HG03025 (cell line): Measurements from ENCODE around the gene SLC38A10.

Experiments
- ATAC-seq: cut with Tn5 transposase; IDR thresholded peaks from one replicate; pipeline ENCODE4 v1.9.1; 2021; ENCODE audit warnings: mild to moderate bottlenecking, moderate library complexity; ENCODE audit not compliant: unreplicated experiment, low FRiP score

SLC38A10 gene

DNA sequence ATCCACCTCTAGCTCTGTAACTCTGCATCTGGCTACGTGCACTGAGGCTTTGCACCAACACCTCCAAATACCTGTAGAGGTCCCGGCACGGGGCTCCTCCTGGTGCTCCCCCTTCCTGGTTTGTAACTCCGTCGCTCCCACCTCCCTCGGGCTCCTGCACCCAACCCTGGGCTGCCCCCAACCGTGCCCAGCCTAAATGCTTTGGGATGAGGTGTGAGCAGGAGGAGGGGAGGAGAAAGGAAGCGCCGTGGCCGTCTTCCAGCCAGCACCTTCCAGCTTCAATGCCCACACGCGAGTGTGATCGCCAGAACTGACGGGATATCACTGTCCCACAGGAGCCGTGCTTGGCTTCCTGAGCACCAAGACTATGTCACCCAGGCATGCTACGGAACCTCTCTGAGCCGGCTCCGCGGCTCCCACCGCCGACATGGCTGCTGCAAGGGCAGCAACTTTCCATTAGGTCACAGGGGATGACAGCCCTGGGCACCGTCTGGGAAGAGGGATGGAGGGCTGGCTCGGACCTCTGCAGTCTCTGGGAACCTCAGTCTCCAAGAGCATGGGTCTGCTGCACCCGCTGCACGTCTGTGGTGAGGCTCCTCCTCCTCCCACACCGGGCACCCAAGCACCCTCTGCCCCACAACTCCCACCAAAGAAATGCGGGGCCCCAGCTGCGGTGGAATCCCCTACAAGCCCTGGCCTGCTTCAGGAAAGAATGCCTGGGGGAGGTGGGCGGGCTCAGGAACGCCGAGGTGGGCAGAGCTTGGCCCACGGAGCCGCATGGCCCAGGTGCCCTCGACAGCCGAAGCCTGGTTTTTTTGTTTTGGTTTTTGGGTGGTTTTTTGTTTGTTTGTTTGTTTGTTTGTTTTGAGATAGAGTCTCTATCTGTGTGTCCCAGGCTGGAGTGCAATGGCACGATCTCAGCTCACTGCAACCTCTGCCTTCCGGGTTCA lies 6.4 kb upstream of the SLC38A10 start:
- ATAC-seq, result no peak

DNA sequence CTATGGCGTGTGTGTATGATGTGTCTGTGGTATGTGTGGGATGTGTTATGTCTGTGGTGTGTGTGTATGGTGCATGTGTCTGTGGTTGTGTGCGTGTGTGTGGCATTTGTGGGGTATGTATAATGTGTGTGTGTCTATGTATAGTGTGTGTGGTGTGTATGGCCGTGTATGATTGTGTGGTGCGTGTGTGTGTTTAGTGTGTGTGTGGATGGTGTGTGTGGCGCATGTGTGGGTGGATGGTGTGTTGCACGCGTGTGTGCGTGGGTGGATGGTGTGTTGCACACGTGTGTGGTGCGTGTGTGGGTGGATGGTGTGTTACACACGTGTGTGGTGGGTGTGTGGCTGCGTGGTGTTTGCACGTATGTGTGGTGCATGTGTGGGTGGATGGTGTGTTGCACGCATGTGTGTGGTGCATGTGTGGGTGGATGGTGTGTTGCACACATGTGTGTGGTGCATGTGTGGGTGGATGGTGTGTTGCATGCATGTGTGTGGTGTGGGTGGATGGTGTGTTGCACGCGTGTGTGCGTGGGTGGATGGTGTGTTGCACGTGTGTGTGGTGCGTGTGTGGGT lies 5.6 kb upstream of the SLC38A10 start:
- no peak for ATAC-seq

DNA sequence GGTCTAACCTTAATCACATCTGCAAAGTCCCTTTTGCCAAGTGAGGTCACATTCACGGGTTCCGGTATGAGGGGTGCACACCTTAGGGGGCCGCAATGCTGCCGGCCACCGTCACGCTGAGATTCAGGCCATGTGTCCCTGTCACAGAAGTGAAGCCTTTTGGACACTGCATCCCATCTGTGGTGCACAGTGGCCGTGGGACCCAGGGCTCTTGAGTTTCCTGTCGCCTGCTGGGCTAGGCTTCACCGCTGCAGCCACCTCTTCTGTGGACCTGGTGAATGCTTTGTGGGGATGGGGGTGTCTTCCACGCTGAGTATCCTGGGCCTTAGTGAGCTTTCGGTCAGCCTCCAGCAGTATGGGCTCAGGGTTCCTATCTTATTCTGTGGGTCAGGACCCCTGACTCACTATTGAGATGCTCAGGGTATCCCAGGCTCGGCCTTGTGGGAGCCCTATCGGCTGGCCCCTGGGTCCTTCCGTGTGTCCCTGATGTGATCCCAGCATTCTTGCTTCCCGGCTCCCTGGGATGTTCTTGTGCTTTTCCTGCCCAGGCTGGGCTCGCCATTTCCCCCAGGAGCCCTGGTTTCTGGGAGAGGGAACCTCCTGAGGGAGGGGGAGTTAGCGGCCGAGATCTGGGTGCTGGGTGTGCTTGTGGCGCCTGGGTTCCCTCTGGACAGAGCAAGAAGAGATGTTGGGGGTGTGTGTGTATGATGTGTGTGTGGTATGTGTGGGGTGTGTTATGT lies 4.9 kb upstream of the SLC38A10 start:
- no peak for ATAC-seq

DNA sequence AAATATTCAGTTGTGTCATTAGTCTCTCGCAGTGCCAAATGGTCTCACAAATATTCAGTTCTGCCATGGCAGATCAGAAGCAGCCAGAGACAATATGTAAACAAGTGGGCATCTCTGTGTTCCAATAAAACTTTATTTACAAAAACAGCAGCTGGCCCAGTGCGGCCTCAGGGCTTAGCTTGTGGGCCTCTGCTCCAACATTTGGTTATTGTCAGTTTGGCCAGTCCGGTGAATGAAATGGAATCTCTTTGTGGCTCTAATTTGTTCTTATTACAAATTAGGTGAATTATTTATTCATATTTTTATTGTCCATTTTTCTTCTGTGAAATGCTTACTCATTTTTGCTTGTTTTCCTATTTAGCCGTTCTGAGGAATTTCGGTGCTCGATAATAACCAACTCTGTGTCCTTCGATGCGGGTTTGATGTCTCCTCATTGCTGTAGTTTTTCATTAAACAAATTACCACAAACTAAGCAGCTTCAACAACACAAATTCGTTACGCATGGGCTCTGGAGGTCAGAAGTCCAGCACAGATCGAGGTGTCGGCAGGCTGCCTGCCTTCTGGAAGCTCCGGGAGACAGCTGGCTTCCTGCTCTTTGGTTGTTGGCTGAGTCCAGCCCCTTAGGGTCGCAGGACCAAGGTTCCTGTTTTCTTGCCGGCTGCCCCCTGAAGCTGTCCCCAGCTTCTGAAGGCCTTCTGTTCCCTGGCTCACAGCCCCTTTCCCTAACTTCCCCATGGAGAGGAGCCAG lies 4.1 kb upstream of the SLC38A10 start:
- ATAC-seq, result no peak

DNA sequence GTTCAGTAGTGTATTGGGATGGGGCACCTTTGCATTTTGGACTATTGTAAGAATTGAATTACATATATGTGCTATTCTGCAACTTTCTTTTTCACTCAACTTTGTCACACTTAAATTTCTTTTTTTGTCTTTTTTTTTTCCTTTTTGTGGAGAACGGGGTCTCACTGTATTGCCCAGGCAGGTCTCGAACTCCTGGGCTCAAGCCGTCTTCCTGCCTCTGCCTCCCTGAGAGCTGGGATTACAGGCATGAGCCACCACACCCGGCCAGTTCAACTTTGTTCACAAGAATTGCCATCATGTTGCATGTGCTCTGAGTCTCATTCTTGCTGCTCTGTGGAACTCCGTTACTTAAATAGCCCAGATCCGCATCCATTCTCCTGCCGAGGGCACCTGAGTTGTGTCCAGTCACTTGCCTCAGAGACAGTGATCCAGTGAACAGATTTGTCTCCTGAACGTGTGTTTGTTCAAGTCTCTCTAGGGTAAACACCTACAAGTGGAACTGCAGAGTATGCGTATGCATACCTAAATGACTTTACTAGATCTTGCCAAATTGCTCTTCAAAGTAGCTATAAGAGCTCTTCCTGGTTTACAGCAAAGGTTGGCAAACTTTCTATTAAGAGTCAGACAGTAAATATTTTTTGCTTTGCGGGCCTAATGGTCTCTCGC lies 3.4 kb upstream of the SLC38A10 start:
- no peak for ATAC-seq

DNA sequence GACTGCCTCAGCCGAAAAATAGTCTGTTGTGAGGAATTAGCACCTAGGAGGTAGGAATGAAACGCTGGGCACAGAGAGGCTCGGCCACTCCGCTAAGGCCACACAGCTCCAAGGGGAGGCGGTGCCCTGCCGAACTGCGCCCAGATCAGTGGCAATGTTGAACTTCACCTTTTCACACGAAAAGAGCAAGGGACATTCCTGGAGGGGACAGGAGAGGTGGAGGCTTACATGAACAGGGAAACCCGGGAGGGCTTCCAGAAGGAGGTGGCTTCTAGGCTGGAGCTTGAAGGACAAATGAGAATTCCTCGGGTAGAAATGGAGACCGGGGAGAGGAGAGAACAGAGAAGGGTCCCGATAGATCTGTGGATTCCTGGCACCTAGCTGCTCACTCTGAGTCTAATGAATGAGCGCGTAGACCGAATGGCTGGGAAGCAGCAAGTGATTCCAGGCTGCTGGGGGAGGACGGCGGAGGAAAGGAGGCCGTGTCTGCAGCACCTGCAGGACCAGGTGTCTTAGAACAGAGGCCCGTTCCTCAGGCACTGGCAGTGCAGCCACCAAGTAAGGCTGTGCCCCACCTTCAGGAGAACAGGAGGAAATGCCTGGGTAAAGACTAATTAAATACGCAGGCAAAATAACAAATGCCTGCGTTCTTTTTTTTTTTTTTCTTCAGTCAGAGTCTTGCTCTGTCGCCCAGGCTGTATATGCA lies 722 bp upstream of the SLC38A10 start:
- ATAC-seq, result no peak

DNA sequence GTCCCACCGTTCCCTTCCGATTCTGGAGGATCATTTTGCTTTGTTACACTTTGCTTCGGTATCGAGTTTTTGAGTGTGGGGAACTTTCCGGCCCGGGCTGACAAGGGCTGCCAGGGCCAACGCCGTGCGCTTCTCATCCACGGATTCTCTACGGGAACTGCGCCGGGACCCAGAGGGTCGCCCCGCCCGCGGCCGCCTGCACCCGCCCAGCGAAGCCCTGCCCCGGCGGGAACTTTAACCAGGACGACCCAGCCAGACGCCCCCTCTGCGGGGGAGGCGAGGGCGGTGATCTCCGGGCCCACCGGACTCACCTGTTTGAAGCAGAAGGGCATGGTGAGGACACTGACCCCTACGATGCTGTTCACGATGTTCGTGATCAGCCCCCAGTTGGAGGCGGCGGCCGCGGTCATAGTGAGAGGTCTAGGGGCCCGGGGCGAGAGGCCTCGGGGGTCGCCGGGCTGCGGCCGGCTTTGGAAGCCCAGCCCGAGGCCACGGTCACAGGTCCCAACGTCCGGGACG lies 536 bp downstream of the SLC38A10 start:
- ATAC-seq, result peak; percentile 3

DNA sequence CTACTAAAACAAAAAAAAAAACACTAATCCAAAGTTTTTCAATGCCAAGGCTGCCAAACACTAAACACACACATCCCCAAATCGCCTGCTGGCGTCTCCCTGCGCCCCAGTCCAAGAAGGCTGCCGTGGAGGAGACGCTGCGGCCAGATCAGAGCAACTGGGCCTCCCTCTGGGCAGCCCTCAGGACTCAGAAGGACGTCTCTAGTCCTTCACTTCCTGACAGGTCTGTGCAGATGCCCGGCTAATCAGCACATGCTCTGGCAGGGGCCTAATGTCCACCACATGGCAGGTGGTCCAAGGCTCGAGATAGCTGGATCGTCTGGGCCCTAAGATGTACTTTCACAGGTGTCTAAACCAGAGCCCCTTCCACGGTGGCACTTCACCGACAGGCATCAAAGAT lies 2.7 kb downstream of the SLC38A10 start:
- no peak for ATAC-seq

DNA sequence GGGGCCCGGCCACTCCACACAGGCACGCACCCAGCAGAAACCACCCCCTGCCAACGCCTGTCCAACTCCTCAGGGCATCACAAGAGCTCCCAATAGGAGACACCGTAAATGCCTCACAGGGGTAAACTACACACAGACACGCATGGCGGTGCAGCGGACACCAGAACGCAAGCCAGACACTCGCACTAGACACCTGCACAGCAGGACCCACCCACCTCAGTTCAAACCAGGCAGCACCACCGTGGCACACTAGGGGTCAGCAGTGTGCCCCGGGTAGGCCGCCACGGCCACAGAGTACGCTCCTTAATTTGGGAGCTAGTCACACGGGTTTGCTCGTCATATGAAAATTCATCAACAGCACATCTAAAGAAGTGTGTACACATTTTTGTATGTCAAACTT lies 3.4 kb downstream of the SLC38A10 start:
- no peak for ATAC-seq

DNA sequence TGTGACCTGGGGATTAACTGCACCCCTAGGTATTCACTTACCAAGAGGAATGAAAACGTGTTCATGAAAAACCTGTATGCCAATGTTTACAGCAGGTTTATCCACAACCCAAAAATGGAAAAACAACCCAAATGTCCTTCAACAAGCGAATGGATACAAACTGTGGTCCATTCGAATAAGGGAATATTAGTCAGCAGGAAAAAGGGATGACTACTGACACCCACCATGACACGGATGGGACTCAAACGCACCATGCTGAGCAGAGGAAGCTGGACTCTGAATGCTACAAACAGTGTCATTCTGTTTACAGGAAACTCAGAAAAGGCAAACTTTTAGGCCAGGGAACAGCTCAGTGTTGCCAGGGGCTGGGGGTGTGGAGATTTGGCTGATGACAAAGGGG lies 4.9 kb downstream of the SLC38A10 start:
- ATAC-seq, result no peak

DNA sequence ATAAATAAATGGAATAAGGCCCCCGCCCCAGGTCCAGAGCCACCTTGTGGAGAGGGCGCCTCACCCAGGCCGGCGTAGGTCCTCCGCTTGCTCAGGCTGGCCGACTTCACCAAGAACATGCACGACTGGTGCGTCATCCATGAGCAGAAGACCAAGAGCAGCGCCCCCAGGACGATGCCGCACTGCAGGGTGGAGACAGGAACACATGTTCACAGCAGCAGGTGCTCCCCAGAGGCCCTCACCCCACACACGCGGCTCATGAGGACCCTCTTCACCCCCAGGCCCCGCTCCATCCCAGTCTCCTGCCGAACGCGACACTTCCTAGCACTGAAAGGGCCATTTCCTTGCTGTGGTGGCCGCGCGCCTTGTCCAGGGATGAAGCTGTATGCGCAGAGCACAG lies 5.5 kb downstream of the SLC38A10 start:
- ATAC-seq, result no peak

DNA sequence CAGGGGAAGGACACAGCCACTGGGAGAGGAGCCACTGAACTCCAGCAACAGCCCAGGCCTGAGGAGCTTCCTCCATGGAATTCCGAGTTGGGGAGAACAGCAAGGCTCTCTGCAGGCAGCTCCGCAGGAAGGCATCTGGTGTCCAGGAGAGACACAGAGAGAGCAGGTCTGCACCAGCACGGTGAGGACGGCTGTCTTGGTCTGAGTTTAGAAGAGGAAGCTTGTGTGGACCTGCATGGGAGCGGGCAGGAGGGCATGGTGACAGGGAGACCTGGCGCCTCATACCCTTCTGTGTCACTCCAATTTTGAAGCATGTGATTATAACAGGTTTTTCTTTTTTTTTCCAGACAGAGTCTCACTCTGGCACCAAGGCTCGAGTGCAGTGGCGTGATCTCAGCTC lies 6.4 kb downstream of the SLC38A10 start:
- ATAC-seq, result no peak

DNA sequence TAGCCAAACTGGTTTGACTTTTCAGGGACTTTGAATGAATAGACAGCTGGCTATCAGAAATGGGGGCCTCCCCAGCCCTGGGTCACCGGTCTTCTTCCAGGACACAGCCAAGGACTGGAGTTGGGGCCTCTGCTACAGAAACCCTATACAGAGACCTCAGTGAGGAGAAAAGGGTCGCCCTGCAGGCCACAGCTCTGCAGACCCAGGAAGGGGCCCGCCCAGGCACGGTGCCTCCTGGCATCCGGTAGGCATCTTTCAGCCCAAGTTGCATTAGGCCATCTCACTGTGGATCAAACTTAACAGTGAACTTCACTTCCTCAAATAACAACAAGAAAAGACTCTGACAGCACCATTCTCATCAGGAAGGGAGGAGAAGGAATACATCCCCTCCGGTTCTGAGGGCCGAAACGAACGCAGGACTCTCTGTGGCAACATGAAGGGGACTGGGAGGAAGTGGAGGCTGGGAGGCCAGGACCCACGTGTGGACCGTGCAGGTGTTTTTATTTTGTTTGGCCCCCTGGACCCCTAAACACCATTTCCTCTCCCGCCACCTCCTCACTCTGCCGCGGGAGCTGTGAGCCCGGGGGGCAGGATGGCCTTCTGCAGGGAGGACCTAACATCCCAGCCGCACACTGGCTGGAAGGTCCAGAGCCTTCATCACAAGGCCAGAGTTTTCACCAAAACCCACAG lies 7.2 kb downstream of the SLC38A10 start:
- ATAC-seq, result no peak

DNA sequence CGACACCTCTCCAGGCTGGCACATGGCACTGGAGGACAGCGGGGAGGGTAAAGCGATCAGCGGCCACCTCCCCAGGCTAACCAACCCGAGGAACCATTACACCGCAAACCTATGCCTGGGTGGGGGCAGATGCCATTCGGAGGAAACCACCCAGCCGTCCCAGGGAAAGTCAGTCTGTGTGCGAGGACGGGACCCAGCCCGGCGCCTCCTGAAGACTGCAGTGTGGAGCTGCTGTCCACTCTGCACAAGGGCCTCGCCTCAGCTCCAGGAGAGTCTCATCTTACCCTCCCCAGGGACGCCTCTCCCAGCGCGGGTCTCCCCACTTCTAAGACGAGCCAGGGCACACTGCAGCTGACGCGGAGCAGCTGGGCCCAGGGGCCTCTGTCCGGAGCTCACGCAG lies 8.0 kb downstream of the SLC38A10 start:
- no peak for ATAC-seq

DNA sequence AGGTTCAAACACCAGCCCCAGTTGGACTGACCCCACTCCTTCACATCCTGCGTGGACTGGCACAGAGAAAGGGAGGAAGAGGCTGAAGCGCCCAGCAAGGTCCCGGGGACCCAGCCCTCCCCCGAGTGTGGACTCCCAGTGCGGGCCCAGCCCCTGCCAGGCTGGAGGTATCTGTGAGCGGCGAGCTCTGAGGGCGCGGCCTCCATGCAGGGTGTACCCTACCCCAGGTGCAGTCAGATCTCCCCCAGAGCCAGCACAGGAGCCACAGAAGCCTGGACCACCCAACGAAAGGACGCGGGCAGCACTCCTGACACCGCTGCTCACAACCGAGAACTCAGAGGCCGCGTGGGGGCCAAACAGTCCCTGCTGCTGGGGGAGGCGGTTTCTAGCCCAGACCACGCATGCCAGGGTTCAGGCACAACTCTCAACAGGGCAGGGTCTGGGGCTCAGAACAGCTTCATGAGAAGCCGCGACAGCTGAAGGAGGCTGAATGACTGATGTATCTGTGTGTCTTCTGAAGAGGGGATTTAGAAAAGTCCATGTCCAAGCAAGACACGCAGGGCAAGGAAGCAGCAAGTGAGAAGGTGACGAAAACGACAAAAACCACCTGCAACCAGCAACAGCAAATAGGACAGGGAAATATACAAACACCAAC lies 8.5 kb downstream of the SLC38A10 start:
- no peak for ATAC-seq

DNA sequence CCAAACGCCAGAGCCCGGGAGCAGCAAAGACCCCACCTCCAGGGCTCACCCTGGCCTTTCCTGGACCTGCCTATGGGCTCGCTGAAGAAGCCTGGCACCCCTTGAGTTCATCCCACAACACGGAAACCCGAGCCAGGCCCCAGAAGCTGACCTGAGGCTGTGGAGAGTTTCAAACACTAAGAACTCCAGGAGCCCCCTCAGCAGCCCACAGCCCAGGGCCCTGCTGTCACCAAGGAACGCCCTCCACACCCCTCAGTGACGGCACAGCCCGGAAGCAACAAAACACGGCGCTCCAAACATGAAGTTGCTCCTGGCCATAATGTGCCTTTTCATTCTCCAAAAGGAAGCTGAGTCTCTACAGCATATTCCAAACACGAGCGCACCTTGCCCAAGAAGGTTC lies 9.2 kb downstream of the SLC38A10 start:
- ATAC-seq, result no peak

DNA sequence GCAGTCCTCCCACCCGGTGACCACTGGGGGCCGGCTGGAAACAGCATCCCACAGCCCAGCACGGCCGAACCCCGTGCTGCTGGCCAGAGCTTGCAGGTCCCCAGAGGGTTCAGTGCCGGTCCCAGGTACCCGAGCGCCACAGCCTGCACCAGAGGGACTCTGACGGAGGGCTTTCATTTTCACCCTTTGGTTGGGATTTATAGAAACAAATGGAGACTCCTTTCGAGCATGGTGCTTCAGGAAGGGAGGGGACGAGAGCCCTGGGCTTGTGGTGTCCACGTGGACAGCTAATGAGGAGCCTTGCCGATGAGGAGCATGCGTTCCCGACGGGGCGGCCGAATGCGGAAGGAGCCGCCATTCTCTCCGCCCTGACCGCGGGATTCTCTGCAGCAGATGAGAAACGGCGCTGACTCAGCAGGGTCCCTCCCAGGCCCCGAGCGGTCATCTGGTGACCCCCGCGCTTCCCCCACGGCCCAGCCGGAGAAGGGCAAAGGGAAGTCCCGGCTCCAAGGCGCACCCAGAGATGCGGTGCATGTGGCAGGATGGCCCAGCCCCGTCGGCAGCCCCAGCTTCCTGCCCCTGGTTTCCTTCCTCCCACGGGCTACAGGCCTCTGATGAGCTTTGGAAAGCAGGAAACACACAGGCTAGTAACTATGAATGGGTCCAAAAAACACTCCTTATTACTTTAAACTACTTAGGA lies 9.8 kb downstream of the SLC38A10 start:
- no peak for ATAC-seq

DNA sequence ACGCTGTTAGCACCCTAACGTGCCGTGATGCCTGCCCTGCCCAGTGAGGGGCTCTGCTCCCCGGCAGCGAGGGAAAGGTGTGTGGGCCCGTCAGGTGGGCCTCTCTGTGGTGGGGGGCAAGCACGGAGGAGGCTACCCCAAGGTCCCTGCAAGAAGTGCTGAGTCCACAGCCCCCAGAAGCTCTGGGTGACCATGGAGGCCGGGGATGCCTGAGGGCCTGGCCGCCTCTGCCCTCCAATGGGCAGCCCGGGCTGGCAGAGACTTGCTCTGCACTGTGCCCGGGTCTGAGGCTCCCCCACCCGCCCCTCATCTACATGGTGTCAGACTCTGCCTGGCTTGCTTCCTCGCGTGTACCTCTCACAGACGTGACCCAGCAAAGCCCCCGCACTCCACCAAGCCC lies 12.2 kb downstream of the SLC38A10 start:
- no peak for ATAC-seq
